ENCODE results near the gene ZNF605.
"Not testable (repeated sequence)": the region's sequence is repeated elsewhere in the genome, so short reads cannot be mapped to it uniquely, and the experiment has no call there.

The ZNF605 gene

GRCh38 chr12:132948146-132949066 lies 7.7 kb downstream of the ZNF605 start:
- no peak for DNase-seq

- DNase-seq = no peak
These were observed 9.8 kb downstream of the ZNF605 start for GRCh38 chr12:132946246-132946820.

GRCh38 chr12:132945806-132946205 lies 10.3 kb downstream of the ZNF605 start:
- no peak for DNase-seq

GRCh38 chr12:132942611-132943010 lies 13.5 kb downstream of the ZNF605 start:
- DNase-seq = no peak

GRCh38 chr12:132941336-132941954 lies 14.7 kb downstream of the ZNF605 start:
- no peak for DNase-seq

GRCh38 chr12:132940071-132940719 lies 15.9 kb downstream of the ZNF605 start:
- no peak for DNase-seq

- not testable (repeated sequence) for DNase-seq
These were observed 17.3 kb downstream of the ZNF605 start for GRCh38 chr12:132938807-132939206.

- no peak for DNase-seq
These were observed 18.6 kb downstream of the ZNF605 start for GRCh38 chr12:132937476-132937875.

GRCh38 chr12:132936921-132937320 lies 19.2 kb downstream of the ZNF605 start:
- not testable (repeated sequence) for DNase-seq

GRCh38 chr12:132936163-132936562 lies 19.9 kb downstream of the ZNF605 start:
- no peak for DNase-seq

- no peak for DNase-seq
These were observed 29.7 kb downstream of the ZNF605 start for GRCh38 chr12:132926415-132926833.

GRCh38 chr12:132925597-132926414 lies 30.3 kb downstream of the ZNF605 start:
- DNase-seq = no peak

- DNase-seq = no peak
These were observed 31.8 kb downstream of the ZNF605 start for GRCh38 chr12:132924356-132924755.

- DNase-seq = no peak
These were observed 32.7 kb downstream of the ZNF605 start for GRCh38 chr12:132923356-132923909.

- no peak for DNase-seq
These were observed 33.4 kb downstream of the ZNF605 start for GRCh38 chr12:132922676-132923075.

GRCh38 chr12:132921685-132922084 lies 34.4 kb downstream of the ZNF605 start:
- DNase-seq = no peak

- no peak for DNase-seq
These were observed 37.4 kb downstream of the ZNF605 start for GRCh38 chr12:132918680-132919079.

GRCh38 chr12:132909030-132909368 lies 47.1 kb downstream of the ZNF605 start:
- DNase-seq = no peak

GRCh38 chr12:132908145-132909029 lies 47.7 kb downstream of the ZNF605 start:
- peak; percentile 98 for DNase-seq

GRCh38 chr12:132907789-132908144 lies 48.3 kb downstream of the ZNF605 start:
- DNase-seq = not testable (repeated sequence)

GRCh38 chr12:132907216-132907615 lies 48.9 kb downstream of the ZNF605 start:
- no peak for DNase-seq
